Body of pancreas (tissue), 4 donors: Measurements from ENCODE around the gene COL13A1. TPM values are rescaled to one million over a fixed set of nuclear protein-coding genes. Genes with fewer than 3 reads are reported as not detected.

Experiments
- ATAC-seq: fragments of 150-250 bp; one replicate; pipeline ENCODE4 v1.9.1; 2016
- DNase-seq, 4 donors: peaks; one replicate each; pipeline ENCODE4 v3.0.0-alpha.2; 2019
- H3K27ac ChIP-seq, 4 donors: fragments of 200-600 bp; sonication (generic); 1 replicate in 3 of 4; 2 replicates in 1 of 4; pipeline versions ENCODE4 v1.5.1 to v1.6.1; 2016 to 2019; ENCODE audit warnings: mild to moderate bottlenecking in 1 of 4, mixed read lengths in 1 of 4, moderate library complexity in 1 of 4
- H3K27me3 ChIP-seq, 2 donors: fragments of 200-600 bp; sonication (generic); one replicate each; pipeline ENCODE4 v1.6.0; 2016; ENCODE audit warnings: mild to moderate bottlenecking in 1 of 2
- H3K36me3 ChIP-seq, 2 donors: fragments of 200-600 bp; sonication (generic); replicated peaks in 1 of 2; 2 replicates each; pipeline ENCODE4 v1.5.1; 2016; ENCODE audit warnings: low read depth in 2 of 2; ENCODE audit not compliant: insufficient read depth in 1 of 2
- H3K4me1 ChIP-seq: fragments of 200-600 bp; sonication (generic); one replicate; pipeline ENCODE4 v1.6.0; 2016
- H3K4me3 ChIP-seq, 2 donors: fragments of 200-600 bp; sonication (generic); 1 replicate in 1 of 2; 2 replicates in 1 of 2; pipeline ENCODE4 v1.5.1; 2016 to 2019
- H3K9me3 ChIP-seq, 3 donors: fragments of 200-600 bp; sonication (generic); 1 replicate in 2 of 3; 2 replicates in 1 of 3; pipeline ENCODE4 v1.5.1; 2016
- CTCF ChIP-seq, 7 experiments: fragments of 450-650 bp in 4 of 7; fragments of 200-600 bp in 3 of 7; sonication (generic) in 3 of 7; IDR thresholded peaks; one replicate each; pipeline ENCODE4 v1.5.1; 2016 to 2019; ENCODE audit warnings: antibody characterized with exemption in 7 of 7
- POLR2A ChIP-seq, 3 donors: fragments of 450-650 bp; IDR thresholded peaks; one replicate each; pipeline ENCODE4 v1.6.1; 2016; ENCODE audit warnings: antibody characterized with exemption in 3 of 3, mild to moderate bottlenecking in 2 of 3
- WGBS, 2 donors: methylation state at CpG; one replicate each; pipeline ENCODE4 v1.1.5; 2017; 5-methylcytosine and 5-hydroxymethylcytosine counted together
- intact Hi-C: fragments of 100-400 bp; cut with DNase I; formaldehyde crosslinking; loops from one replicate; pipeline ENCODE4 v1.15.1; 2023
- total RNA-seq, 2 donors: library from RNA; depleted of rRNA; stranded (reverse); fragments of >200 nt; gene quantifications; one replicate each; pipeline ENCODE4 v1.1.0, GENCODE V29; 2016

The COL13A1 gene
- total RNA-seq, 2 donors from 2014 or later, result 2.3 TPM; not detected in 1

DNA sequence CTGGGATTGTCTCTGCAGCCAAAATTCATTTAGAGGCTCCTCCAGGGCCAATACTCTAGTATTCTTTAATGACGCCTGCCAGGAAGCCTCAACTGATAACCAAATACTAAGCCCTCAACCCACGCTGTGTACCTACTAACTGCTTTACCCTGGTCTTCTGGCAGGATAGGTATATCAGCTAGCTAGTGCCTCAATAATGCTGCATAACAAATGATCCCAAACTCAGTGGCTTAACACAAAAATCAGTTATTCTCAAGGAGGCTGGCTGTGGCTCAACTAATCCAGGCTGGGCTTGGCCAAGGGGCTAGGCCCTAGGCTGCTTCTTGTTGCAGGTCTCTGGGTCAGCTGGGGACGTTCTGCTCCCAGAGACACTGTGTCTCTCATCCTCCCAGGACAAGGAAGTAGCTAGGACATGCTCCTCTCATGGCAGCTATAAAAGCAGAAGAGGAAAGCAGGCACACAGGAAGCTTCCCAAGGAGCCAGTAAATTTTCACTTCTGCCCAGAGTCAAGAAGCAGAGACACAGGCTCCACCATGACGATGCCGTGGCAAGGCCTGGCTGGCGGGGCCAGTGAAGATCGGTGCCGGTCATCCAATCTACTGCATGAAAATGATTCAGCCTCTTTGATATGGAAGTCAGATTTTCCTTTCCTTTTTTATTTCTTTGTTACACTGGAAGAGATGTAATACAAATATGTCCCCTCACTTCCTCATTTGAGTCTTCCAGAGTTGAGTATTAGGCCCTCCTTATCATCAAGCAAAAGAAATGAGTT lies 28.6 kb upstream of the COL13A1 start:
- Histone ChIP-seq H3K9me3 (no peaks in the 10 kb centered on the region), H3K4me3 (no peak overlapping the region), H3K27ac (no peak overlapping the region), H3K36me3 (no peaks in the 10 kb centered on the region), H3K4me1 (peaks cover 13% of the 10 kb centered on the region), H3K27me3 (no peaks in the 10 kb centered on the region)
- 90 to 95% methylated on average over 8 of the region's 8 CpGs for WGBS, 2 donors
- intact Hi-C loops, result no loop called here
- no peak for DNase-seq
- no peak for ATAC-seq
- TF ChIP-seq POLR2A (IDR thresholded peaks at IDR 0.05) (no peak), CTCF (IDR thresholded peaks at IDR 0.05) (no peak)

GRCh38 chr10:69774596-69774995 lies 27.1 kb upstream of the COL13A1 start:
- ATAC-seq (no peak), DNase-seq (no peak)
- intact Hi-C loops, result no loop called here
- 73 to 89% methylated on average over 2 of the region's 2 CpGs for WGBS, 2 donors
- H3K36me3 ChIP-seq, result no peaks in the 10 kb centered on the region
- no peak overlapping the region for H3K27ac ChIP-seq
- no peaks in the 10 kb centered on the region for H3K27me3 ChIP-seq
- peaks cover 4% of the 10 kb centered on the region for H3K4me1 ChIP-seq
- no peak overlapping the region for H3K4me3 ChIP-seq
- no peaks in the 10 kb centered on the region for H3K9me3 ChIP-seq
- TF ChIP-seq POLR2A (IDR thresholded peaks at IDR 0.05) (no peak), CTCF (IDR thresholded peaks at IDR 0.05) (no peak)

GRCh38 chr10:69780077-69780476 lies 21.6 kb upstream of the COL13A1 start:
- Histone ChIP-seq H3K27me3 (no peaks in the 10 kb centered on the region), H3K4me3 (no peak overlapping the region), H3K4me1 (no peaks in the 10 kb centered on the region), H3K36me3 (no peaks in the 10 kb centered on the region), H3K9me3 (no peaks in the 10 kb centered on the region), H3K27ac (no peak overlapping the region)
- DNase-seq, result no peak
- intact Hi-C loops, result loop anchor here (10.0 kb wide), 1 partner anchor 135 kb away; no protein-coding TSS in a partner anchor
- WGBS, 2 donors, result 67 to 71% methylated on average over 4 to 5 of the region's 5 CpGs
- TF ChIP-seq CTCF (IDR thresholded peaks at IDR 0.05), result no peak
- no peak for TF ChIP-seq POLR2A (IDR thresholded peaks at IDR 0.05)
- ATAC-seq, result no peak

- H3K27ac ChIP-seq, result no peak overlapping the region
- H3K36me3 ChIP-seq, result no peaks in the 10 kb centered on the region
- H3K27me3 ChIP-seq, result no peaks in the 10 kb centered on the region
- no peaks in the 10 kb centered on the region for H3K4me1 ChIP-seq
- no peak overlapping the region for H3K4me3 ChIP-seq
- no peaks in the 10 kb centered on the region for H3K9me3 ChIP-seq
- TF ChIP-seq POLR2A (IDR thresholded peaks at IDR 0.05) (no peak), CTCF (IDR thresholded peaks at IDR 0.05) (no peak)
- 29 to 30% methylated on average over 3 of the region's 3 CpGs for WGBS, 2 donors
- intact Hi-C loops, result loop anchor here (10.0 kb wide), 1 partner anchor 133 kb away; no protein-coding TSS in a partner anchor
- DNase-seq (no peak), ATAC-seq (no peak)
Observed at GRCh38 chr10:69781576-69781975, 20.1 kb upstream of the COL13A1 start.

GRCh38 chr10:69783515-69783914 lies 18.2 kb upstream of the COL13A1 start:
- H3K4me1 ChIP-seq, result no peaks in the 10 kb centered on the region
- WGBS, 2 donors, result 38 to 44% methylated on average over 2 of the region's 2 CpGs
- no peak for ATAC-seq
- no peaks in the 10 kb centered on the region for H3K27me3 ChIP-seq
- TF ChIP-seq POLR2A (IDR thresholded peaks at IDR 0.05) (no peak), CTCF (IDR thresholded peaks at IDR 0.05) (no peak)
- H3K4me3 ChIP-seq, result no peak overlapping the region
- H3K36me3 ChIP-seq, result no peaks in the 10 kb centered on the region
- no peaks in the 10 kb centered on the region for H3K9me3 ChIP-seq
- no peak for DNase-seq
- H3K27ac ChIP-seq, result no peak overlapping the region
- intact Hi-C loops, result loop anchor here (10.0 kb wide), 1 partner anchor 131 kb away; no protein-coding TSS in a partner anchor
